ENCODE measurements around the gene EIF4B.
"Not testable (repeated sequence)": the region's sequence is repeated elsewhere in the genome, so short reads cannot be mapped to it uniquely, and the experiment has no call there.

The EIF4B gene

GRCh38 chr12:53004178-53004577, 2.1 kb upstream of the EIF4B start:
- DNase-seq (ENCODE audit: low read depth) = no peak

GRCh38 chr12:53004582-53004981, 1.7 kb upstream of the EIF4B start:
- DNase-seq (ENCODE audit: low read depth) = no peak

- DNase-seq (ENCODE audit: low read depth) = no peak
Measured at GRCh38 chr12:53005215-53005985, 856 bp upstream of the EIF4B start.

- DNase-seq (ENCODE audit: low read depth) = peak; percentile 53
Measured at GRCh38 chr12:53006810-53007309, 604 bp downstream of the EIF4B start.

- no peak for DNase-seq (ENCODE audit: low read depth)
Measured at GRCh38 chr12:53007343-53007742, 1.1 kb downstream of the EIF4B start.

GRCh38 chr12:53008760-53009159, 2.5 kb downstream of the EIF4B start:
- DNase-seq (ENCODE audit: low read depth) = not testable (repeated sequence)

- no peak for DNase-seq (ENCODE audit: low read depth)
Measured at GRCh38 chr12:53010955-53011354, 4.7 kb downstream of the EIF4B start.

GRCh38 chr12:53011889-53012288, 5.6 kb downstream of the EIF4B start:
- DNase-seq (ENCODE audit: low read depth) = no peak

- no peak for DNase-seq (ENCODE audit: low read depth)
Measured at GRCh38 chr12:53012928-53013327, 6.7 kb downstream of the EIF4B start.

- DNase-seq (ENCODE audit: low read depth) = no peak
Measured at GRCh38 chr12:53014709-53015108, 8.5 kb downstream of the EIF4B start.

- DNase-seq (ENCODE audit: low read depth) = no peak
Measured at GRCh38 chr12:53025250-53025649, 19.0 kb downstream of the EIF4B start.

- DNase-seq (ENCODE audit: low read depth) = not testable (repeated sequence)
Measured at GRCh38 chr12:53027014-53027413, 20.8 kb downstream of the EIF4B start.

GRCh38 chr12:53031616-53032015, 25.4 kb downstream of the EIF4B start:
- no peak for DNase-seq (ENCODE audit: low read depth)

- not testable (repeated sequence) for DNase-seq (ENCODE audit: low read depth)
Measured at GRCh38 chr12:53033832-53034231, 27.6 kb downstream of the EIF4B start.

GRCh38 chr12:53034459-53034858, 28.2 kb downstream of the EIF4B start:
- no peak for DNase-seq (ENCODE audit: low read depth)

- DNase-seq (ENCODE audit: low read depth) = no peak
Measured at GRCh38 chr12:53036802-53037201, 30.5 kb downstream of the EIF4B start.

GRCh38 chr12:53039851-53040250, 33.6 kb downstream of the EIF4B start:
- DNase-seq (ENCODE audit: low read depth) = no peak

GRCh38 chr12:53042607-53043454, 36.6 kb downstream of the EIF4B start:
- DNase-seq (ENCODE audit: low read depth) = no peak

GRCh38 chr12:53044052-53044581, 37.9 kb downstream of the EIF4B start:
- no peak for DNase-seq (ENCODE audit: low read depth)

- DNase-seq (ENCODE audit: low read depth) = no peak
Measured at GRCh38 chr12:53044896-53045695, 38.8 kb downstream of the EIF4B start.

- DNase-seq (ENCODE audit: low read depth) = peak; percentile 83
Measured at GRCh38 chr12:53045696-53046045, 39.4 kb downstream of the EIF4B start.

GRCh38 chr12:53046655-53047220, 40.5 kb downstream of the EIF4B start:
- peak; percentile 97 for DNase-seq (ENCODE audit: low read depth)

Measured in fibroblast of gingiva (primary cell).